Spleen (tissue), 11 donors: ENCODE data around the gene ATP1A2. TPM values are rescaled to one million over a fixed set of nuclear protein-coding genes. Genes with fewer than 3 reads are reported as not detected.

Source experiments
- DNase-seq: peaks from one replicate; pipeline ENCODE4 v3.0.0-alpha.2; 2020
- H3K27ac ChIP-seq, 8 donors: fragments of 200-600 bp; sonication (generic) in 7 of 8; 1 replicate in 4 of 8; 2 replicates in 4 of 8; pipeline versions ENCODE4 v1.5.0 to v1.8.0; 2016 to 2021; ENCODE audit warnings: inconsistent platforms in 4 of 8, mild to moderate bottlenecking in 4 of 8, moderate library complexity in 1 of 8
- H3K27me3 ChIP-seq, 7 donors: fragments of 200-600 bp; sonication (generic) in 6 of 7; replicated peaks in 1 of 7; 1 replicate in 4 of 7; 2 replicates in 3 of 7; pipeline versions ENCODE4 v1.5.0 to v1.8.0; 2016 to 2021; ENCODE audit warnings: inconsistent platforms in 3 of 7, mild to moderate bottlenecking in 1 of 7
- H3K36me3 ChIP-seq, 6 donors: fragments of 200-600 bp; sonication (generic) in 5 of 6; 1 replicate in 4 of 6; 2 replicates in 2 of 6; pipeline versions ENCODE4 v1.5.0 to v1.8.0; 2016 to 2021; ENCODE audit warnings: inconsistent platforms in 2 of 6
- H3K4me1 ChIP-seq, 6 donors: fragments of 200-600 bp; sonication (generic) in 5 of 6; 1 replicate in 3 of 6; 2 replicates in 3 of 6; pipeline versions ENCODE4 v1.5.0 to v1.8.0; 2016 to 2021; ENCODE audit warnings: inconsistent platforms in 3 of 6
- H3K4me3 ChIP-seq, 8 donors: fragments of 200-600 bp; sonication (generic) in 7 of 8; 1 replicate in 4 of 8; 2 replicates in 4 of 8; pipeline versions ENCODE4 v1.5.0 to v1.8.0; 2016 to 2021; ENCODE audit warnings: inconsistent platforms in 4 of 8, mild to moderate bottlenecking in 4 of 8, moderate library complexity in 2 of 8
- H3K9me3 ChIP-seq, 8 donors: fragments of 200-600 bp; sonication (generic) in 7 of 8; 1 replicate in 4 of 8; 2 replicates in 4 of 8; pipeline versions ENCODE4 v1.5.0 to v1.8.0; 2016 to 2021; ENCODE audit warnings: inconsistent platforms in 4 of 8
- POLR2A ChIP-seq, 3 donors: fragments of 450-650 bp; IDR thresholded peaks; one replicate each; pipeline ENCODE4 v1.5.1; 2017; ENCODE audit warnings: antibody characterized with exemption in 3 of 3, mild to moderate bottlenecking in 1 of 3
- POLR2AphosphoS5 ChIP-seq, 3 donors: sonication (generic); formaldehyde crosslinking; IDR thresholded peaks; one replicate each; pipeline ENCODE4 v1.5.1; 2017; ENCODE audit warnings: antibody characterized with exemption in 3 of 3
- WGBS, 5 donors: extraction: QIAGEN DNeasy Blood & Tissue Kit in 3 of 5; methylation state at CpG; one replicate each; pipeline versions ENCODE4 v1.1.5 to v1.1.7; 2013 to 2018; 5-methylcytosine and 5-hydroxymethylcytosine counted together
- intact Hi-C: fragments of 100-400 bp; cut with DNase I; formaldehyde crosslinking; loops from one replicate; pipeline ENCODE4 v1.15.0; 2023; ENCODE audit warnings: low total_unique reads
- polyA plus RNA-seq, 3 donors: library from polyadenylated mRNA; stranded (reverse); fragments of 200-250 nt; gene quantifications; one replicate each; pipeline ENCODE4 v1.2.1, GENCODE V29; 2013
- total RNA-seq, 7 donors: library from RNA; depleted of rRNA in 3 of 7; stranded (reverse); fragments of >200 nt in 3 of 7; fragmentation: NEBNext Ultra II Directional in 4 of 7; extraction: Animal tissue kit (Norgen Biotek cat#: 25700) in 4 of 7; gene quantifications; one replicate each; pipeline versions ENCODE4 v1.1.0 to v1.2.1, GENCODE V29; 2016 to 2021
- TF ChIP-seq, protein P1 (sequence below), 11 experiments: fragments of 200-600 bp in 7 of 11; fragments of 450-650 bp in 4 of 11; sonication (generic) in 4 of 11; IDR thresholded peaks in 8 of 11; conservative IDR thresholded peaks in 3 of 11; 1 replicate in 7 of 11; 2 replicates in 4 of 11; pipeline versions ENCODE4 v1.4.0 to v1.8.0; 2016 to 2021; ENCODE audit warnings: antibody characterized with exemption in 11 of 11, inconsistent platforms in 4 of 11, mild to moderate bottlenecking in 1 of 11
- donor health status: healthy with polysubstance abuse.
- donor health status: DM: no; HTN: no; CAD: no; lungs with moderate emphysema.
- donor health status: DM: no; HTN: no; CAD: no.
- donor health status: Bipolar disorder and iron deficiency.
- donor health status: healthy.
- donor health status: DM: no; HTN: no; CAD: no.
- donor health status: DM: yes; HTN: yes; CAD: no.

The ATP1A2 gene
- total and polyA plus RNA-seq, 10 donors: 0.13 to 19.1 (median 0.85) TPM

DNA sequence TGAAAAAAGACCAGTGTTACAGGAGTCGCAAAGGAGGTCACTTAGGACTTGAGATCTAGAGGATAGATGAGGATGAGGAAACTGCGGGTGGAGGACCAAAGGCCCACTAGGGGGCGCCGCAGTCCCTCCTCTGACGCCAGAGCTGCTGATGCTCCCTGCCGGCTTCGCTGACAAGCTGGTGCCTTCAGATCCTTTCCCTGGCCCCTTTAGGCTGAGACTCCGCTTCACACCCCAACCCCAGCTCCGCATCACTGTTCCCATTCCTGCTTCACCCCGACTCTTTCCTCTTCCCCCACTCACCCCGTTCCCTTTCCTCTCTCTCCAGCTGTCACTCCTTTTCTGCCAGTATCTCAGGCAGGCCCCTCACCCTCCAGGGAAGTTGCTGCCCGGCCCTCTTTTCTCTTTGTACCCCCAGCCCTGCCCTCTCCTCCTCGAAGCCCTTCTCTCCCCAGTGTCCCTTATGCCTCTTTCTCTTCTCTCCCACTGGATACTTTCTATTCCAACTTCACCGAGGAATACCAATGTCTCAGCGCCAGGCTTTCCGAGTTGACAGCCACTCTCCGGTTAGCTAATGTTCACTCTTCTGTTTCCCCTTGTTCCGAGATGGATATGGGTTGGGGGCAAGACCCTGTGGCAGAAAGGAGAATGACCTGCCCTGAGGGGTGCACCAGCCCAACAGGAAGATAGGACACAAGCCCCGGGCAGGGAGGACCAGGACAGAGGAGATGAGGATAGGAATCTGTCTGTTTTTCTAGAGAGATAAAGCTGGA is 29.7 kb upstream of the ATP1A2 start:
- TF ChIP-seq POLR2AphosphoS5 (IDR thresholded peaks at IDR 0.05) (peak in 2 of 3 donors; percentile 36 to 46), POLR2A (IDR thresholded peaks at IDR 0.05) (no peak)
- TF ChIP-seq, protein P1, sequence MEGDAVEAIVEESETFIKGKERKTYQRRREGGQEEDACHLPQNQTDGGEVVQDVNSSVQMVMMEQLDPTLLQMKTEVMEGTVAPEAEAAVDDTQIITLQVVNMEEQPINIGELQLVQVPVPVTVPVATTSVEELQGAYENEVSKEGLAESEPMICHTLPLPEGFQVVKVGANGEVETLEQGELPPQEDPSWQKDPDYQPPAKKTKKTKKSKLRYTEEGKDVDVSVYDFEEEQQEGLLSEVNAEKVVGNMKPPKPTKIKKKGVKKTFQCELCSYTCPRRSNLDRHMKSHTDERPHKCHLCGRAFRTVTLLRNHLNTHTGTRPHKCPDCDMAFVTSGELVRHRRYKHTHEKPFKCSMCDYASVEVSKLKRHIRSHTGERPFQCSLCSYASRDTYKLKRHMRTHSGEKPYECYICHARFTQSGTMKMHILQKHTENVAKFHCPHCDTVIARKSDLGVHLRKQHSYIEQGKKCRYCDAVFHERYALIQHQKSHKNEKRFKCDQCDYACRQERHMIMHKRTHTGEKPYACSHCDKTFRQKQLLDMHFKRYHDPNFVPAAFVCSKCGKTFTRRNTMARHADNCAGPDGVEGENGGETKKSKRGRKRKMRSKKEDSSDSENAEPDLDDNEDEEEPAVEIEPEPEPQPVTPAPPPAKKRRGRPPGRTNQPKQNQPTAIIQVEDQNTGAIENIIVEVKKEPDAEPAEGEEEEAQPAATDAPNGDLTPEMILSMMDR (IDR thresholded peaks at IDR 0.05 in 8 of 11, conservative IDR thresholded peaks at IDR 0.05 in 3 of 11): peak; percentile 8 to 90 (median 79)
- WGBS, 5 donors: 51 to 60% (median 55%) methylated on average over 19 of the region's 19 CpGs
- peaks cover 0 to 40% (median 9%) of the 10 kb centered on the region in 6 donors for H3K36me3 ChIP-seq
- H3K9me3 ChIP-seq: no peaks in the 10 kb centered on the region
- peak; percentile 91 for DNase-seq
- no peak overlapping the region for H3K4me3 ChIP-seq
- H3K4me1 ChIP-seq: peaks cover 0 to 13% (median 10%) of the 10 kb centered on the region in 6 donors
- H3K27ac ChIP-seq: no peak overlapping the region
- peaks cover 0 to 40% (median 29%) of the 10 kb centered on the region in 7 donors for H3K27me3 ChIP-seq
- intact Hi-C loops: loop anchor here (2.0 kb wide), 1 partner anchor 39 kb away; no protein-coding TSS in a partner anchor

DNA sequence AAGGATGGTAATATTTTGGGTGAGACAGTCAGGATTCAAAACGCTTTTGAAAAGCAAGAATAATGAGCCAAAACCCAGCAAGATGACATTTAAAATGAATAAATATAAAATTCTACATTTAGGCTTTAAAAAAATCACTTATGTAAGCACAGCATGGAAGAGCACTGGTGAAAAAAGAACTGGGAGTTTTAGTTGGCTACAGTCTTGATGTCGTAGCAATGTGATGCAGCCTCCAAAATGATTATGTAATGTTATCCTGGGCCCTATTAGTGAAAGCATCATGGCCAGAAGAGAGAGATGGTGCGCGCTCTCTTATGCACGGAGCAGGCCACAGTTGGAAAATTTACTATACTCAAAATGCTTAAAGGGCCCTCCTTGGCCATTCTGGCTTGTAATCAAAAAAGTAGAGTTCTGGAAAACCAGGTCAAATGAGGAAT is 29.1 kb upstream of the ATP1A2 start:
- no peaks in the 10 kb centered on the region for H3K9me3 ChIP-seq
- peaks cover 0 to 46% (median 15%) of the 10 kb centered on the region in 6 donors for H3K36me3 ChIP-seq
- TF ChIP-seq POLR2A (IDR thresholded peaks at IDR 0.05) (no peak), POLR2AphosphoS5 (IDR thresholded peaks at IDR 0.05) (no peak)
- TF ChIP-seq, protein P1 (IDR thresholded peaks at IDR 0.05 in 8 of 11, conservative IDR thresholded peaks at IDR 0.05 in 3 of 11): no peak
- no peak for DNase-seq
- peaks cover 0 to 13% (median 10%) of the 10 kb centered on the region in 6 donors for H3K4me1 ChIP-seq
- intact Hi-C loops: no loop called here
- no peak overlapping the region for H3K4me3 ChIP-seq
- peaks cover 0 to 34% (median 23%) of the 10 kb centered on the region in 7 donors for H3K27me3 ChIP-seq
- no peak overlapping the region for H3K27ac ChIP-seq
- 85 to 96% (median 87%) methylated on average over 5 of the region's 5 CpGs for WGBS, 5 donors

DNA sequence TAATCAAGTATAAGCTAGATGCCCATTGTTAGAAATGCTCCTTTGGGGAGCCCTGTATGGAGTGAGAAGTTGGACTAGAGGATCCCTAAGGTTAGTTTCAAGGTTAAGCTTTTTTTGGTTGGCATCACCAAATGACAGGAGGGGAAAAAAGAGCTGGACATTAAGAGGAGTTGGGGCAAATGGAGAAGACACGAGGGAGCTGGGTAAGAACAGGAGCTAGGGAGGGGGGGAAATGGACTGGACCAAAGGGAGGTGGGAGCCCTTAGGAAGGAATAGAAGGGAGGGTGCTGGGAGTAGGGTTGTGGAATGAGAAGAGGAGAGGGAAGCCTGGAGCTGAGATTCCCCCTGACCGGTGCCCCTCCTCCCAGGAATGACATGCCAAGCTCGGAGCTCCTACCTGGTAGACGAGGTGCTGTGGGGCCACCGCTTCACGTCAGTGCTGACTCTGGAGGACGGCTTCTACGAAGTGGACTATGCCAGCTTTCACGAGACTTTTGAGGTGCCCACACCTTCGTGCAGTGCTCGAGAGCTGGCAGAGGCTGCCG is 28.4 kb upstream of the ATP1A2 start:
- no peaks in the 10 kb centered on the region for H3K9me3 ChIP-seq
- WGBS, 5 donors: 91 to 95% (median 94%) methylated on average over 11 to 12 of the region's 12 CpGs
- H3K4me1 ChIP-seq: peaks cover 0 to 13% (median 10%) of the 10 kb centered on the region in 6 donors
- no peak overlapping the region for H3K4me3 ChIP-seq
- peaks cover 0 to 27% (median 16%) of the 10 kb centered on the region in 7 donors for H3K27me3 ChIP-seq
- H3K27ac ChIP-seq: no peak overlapping the region
- peaks cover 0 to 53% (median 22%) of the 10 kb centered on the region in 6 donors for H3K36me3 ChIP-seq
- peak; percentile 44 for DNase-seq
- TF ChIP-seq POLR2AphosphoS5 (IDR thresholded peaks at IDR 0.05): no peak
- TF ChIP-seq POLR2A (IDR thresholded peaks at IDR 0.05): no peak
- TF ChIP-seq, protein P1 (IDR thresholded peaks at IDR 0.05 in 8 of 11, conservative IDR thresholded peaks at IDR 0.05 in 3 of 11): no peak
- intact Hi-C loops: no loop called here

DNA sequence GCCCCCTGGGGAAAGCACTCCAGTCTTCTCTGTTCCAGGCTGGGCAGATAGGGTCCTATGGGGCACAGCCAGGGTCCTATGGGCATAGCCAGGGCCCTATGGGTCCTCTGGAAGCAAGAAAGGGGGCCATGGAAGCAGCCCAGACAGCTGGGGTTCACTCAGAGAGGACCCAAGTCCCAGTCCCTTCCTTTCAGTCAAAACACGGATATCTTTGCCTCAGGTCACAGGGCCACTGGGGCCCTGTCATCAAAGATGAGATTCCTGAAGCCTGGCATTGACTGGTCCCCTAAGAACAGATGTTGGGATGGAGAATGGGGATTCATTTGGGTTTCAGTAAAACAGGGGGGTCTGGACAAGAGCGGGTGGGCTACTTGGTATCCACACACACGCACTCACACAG is 25.7 kb upstream of the ATP1A2 start:
- intact Hi-C loops: loop anchor here (10.0 kb wide), 1 partner anchor 305 kb away; the partner anchor contains the start of gene DUSP23
- Histone ChIP-seq H3K27me3 (no peaks in the 10 kb centered on the region), H3K9me3 (no peaks in the 10 kb centered on the region), H3K27ac (no peak overlapping the region), H3K36me3 (peaks cover 0 to 80% (median 47%) of the 10 kb centered on the region in 6 donors), H3K4me3 (no peak overlapping the region), H3K4me1 (peaks cover 0 to 11% (median 0%) of the 10 kb centered on the region in 6 donors)
- DNase-seq: no peak
- WGBS, 5 donors: 88 to 94% (median 90%) methylated on average over 3 of the region's 3 CpGs
- TF ChIP-seq POLR2A (IDR thresholded peaks at IDR 0.05): no peak
- TF ChIP-seq, protein P1 (IDR thresholded peaks at IDR 0.05 in 8 of 11, conservative IDR thresholded peaks at IDR 0.05 in 3 of 11): no peak
- no peak for TF ChIP-seq POLR2AphosphoS5 (IDR thresholded peaks at IDR 0.05)
